NCI-H345 treated with DMSO at 0.1 percent for 48 hours (cell line): Measurements from ENCODE around the gene JMJD8.

ENCODE experiments used
- DNase-seq: peaks from one replicate; lab custom pipeline; 2025; ENCODE audit not compliant: unreplicated experiment; lab: John Stamatoyannopoulos, UW

Gene JMJD8

GRCh38 chr16:662095-662494 is 22.0 kb downstream of the JMJD8 start:
- no peak for DNase-seq

GRCh38 chr16:661184-661821 is 22.8 kb downstream of the JMJD8 start:
- no peak for DNase-seq

GRCh38 chr16:660459-661183 is 23.5 kb downstream of the JMJD8 start:
- DNase-seq: no peak

GRCh38 chr16:660132-660458 is 24.0 kb downstream of the JMJD8 start:
- DNase-seq: no peak

GRCh38 chr16:659618-660017 is 24.5 kb downstream of the JMJD8 start:
- DNase-seq: no peak

GRCh38 chr16:658679-659571 is 25.2 kb downstream of the JMJD8 start:
- no peak for DNase-seq

- no peak for DNase-seq
Observed at GRCh38 chr16:657487-657886, 26.6 kb downstream of the JMJD8 start.

GRCh38 chr16:654034-654433 is 30.1 kb downstream of the JMJD8 start:
- no peak for DNase-seq

GRCh38 chr16:652454-653305 is 31.5 kb downstream of the JMJD8 start:
- DNase-seq: no peak

- no peak for DNase-seq
Observed at GRCh38 chr16:651844-652243, 32.3 kb downstream of the JMJD8 start.

GRCh38 chr16:649631-650030 is 34.5 kb downstream of the JMJD8 start:
- no peak for DNase-seq

GRCh38 chr16:648781-649589 is 35.1 kb downstream of the JMJD8 start, which contains the start of gene WDR90:
Gene WDR90, plus strand, starts transcription at chr16:649365. Its CDS starts 52 bp downstream, at chr16:649417.
- peak; percentile 85 for DNase-seq

GRCh38 chr16:648071-648780 is 35.9 kb downstream of the JMJD8 start:
- DNase-seq: peak; percentile 26

GRCh38 chr16:647173-647902 is 36.8 kb downstream of the JMJD8 start:
- no peak for DNase-seq

- no peak for DNase-seq
Observed at GRCh38 chr16:646679-647172, 37.4 kb downstream of the JMJD8 start.

- DNase-seq: no peak
Observed at GRCh38 chr16:645852-646678, 38.1 kb downstream of the JMJD8 start.

GRCh38 chr16:644556-644955 is 39.6 kb downstream of the JMJD8 start:
- no peak for DNase-seq

- no peak for DNase-seq
Observed at GRCh38 chr16:643050-643368, 41.1 kb downstream of the JMJD8 start.
